Right atrium auricular region (tissue), 2 donors: ENCODE data around the gene PTPRA. TPM values are rescaled to one million over a fixed set of nuclear protein-coding genes. Genes with fewer than 3 reads are reported as not detected.
A peak's percentile ranks its signal among the peaks of the same experiment; 100 is the strongest.

Experiments
- DNase-seq: peaks from one replicate; pipeline ENCODE4 v3.0.0-alpha.2; 2019; ENCODE audit warnings: low spot score
- H3K27ac ChIP-seq, 2 donors: fragments of 200-600 bp; sonication (generic); 1 replicate in 1 of 2; 2 replicates in 1 of 2; pipeline ENCODE4 v1.5.1; 2016 to 2019
- H3K27me3 ChIP-seq, 2 donors: fragments of 200-600 bp; sonication (generic); one replicate each; pipeline versions ENCODE4 v1.5.1 to v1.6.0; 2017 to 2019
- H3K36me3 ChIP-seq: fragments of 200-600 bp; sonication (generic); one replicate; pipeline ENCODE4 v1.5.1; 2016
- H3K4me1 ChIP-seq, 2 donors: fragments of 200-600 bp; sonication (generic); one replicate each; pipeline versions ENCODE4 v1.5.1 to v1.6.0; 2017 to 2019
- H3K4me3 ChIP-seq, 2 donors: fragments of 200-600 bp; sonication (generic); 1 replicate in 1 of 2; 2 replicates in 1 of 2; pipeline ENCODE4 v1.5.1; 2017 to 2019; ENCODE audit warnings: mild to moderate bottlenecking in 1 of 2, moderate library complexity in 1 of 2
- H3K9me3 ChIP-seq, 2 donors: fragments of 200-600 bp; sonication (generic); one replicate each; pipeline ENCODE4 v1.5.1; 2019
- total RNA-seq, 2 donors: library from RNA; depleted of rRNA; stranded (reverse); fragments of >200 nt; gene quantifications; one replicate each; pipeline ENCODE4 v1.1.0, GENCODE V29; 2016
- TF ChIP-seq, protein P1 (sequence below), 2 donors: fragments of 200-600 bp; sonication (generic); IDR thresholded peaks; one replicate each; pipeline ENCODE4 v1.5.1; 2019; ENCODE audit warnings: antibody characterized with exemption in 2 of 2

PTPRA gene
- total RNA-seq, 2 donors from 2014 or later = 32.8 to 46.0 TPM

DNA sequence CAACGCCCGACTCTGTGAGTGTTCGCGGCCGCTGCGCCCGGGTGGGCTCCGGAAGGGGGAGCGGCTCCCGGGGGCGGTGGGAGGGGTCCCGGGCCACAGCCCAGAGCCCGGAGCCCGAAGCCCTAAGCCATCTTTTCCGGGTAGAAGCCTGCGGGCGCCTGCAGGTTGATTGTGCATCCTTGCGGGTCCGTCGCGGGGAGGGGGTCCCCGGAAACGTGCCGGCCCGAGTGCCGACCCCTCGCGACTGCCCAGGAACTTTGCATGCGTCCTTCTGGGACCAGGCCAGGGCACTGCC is 413 bp downstream of the PTPRA start:
- DNase-seq = no peak
- H3K4me1 ChIP-seq = peaks cover 0 to 55% of the 10 kb centered on the region in 2 donors
- no peaks in the 10 kb centered on the region for H3K9me3 ChIP-seq
- peak overlapping the region; percentile 70 to 82 for H3K27ac ChIP-seq
- H3K36me3 ChIP-seq = no peaks in the 10 kb centered on the region
- peak overlapping the region; percentile 92 to 98 for H3K4me3 ChIP-seq
- TF ChIP-seq, protein P1, sequence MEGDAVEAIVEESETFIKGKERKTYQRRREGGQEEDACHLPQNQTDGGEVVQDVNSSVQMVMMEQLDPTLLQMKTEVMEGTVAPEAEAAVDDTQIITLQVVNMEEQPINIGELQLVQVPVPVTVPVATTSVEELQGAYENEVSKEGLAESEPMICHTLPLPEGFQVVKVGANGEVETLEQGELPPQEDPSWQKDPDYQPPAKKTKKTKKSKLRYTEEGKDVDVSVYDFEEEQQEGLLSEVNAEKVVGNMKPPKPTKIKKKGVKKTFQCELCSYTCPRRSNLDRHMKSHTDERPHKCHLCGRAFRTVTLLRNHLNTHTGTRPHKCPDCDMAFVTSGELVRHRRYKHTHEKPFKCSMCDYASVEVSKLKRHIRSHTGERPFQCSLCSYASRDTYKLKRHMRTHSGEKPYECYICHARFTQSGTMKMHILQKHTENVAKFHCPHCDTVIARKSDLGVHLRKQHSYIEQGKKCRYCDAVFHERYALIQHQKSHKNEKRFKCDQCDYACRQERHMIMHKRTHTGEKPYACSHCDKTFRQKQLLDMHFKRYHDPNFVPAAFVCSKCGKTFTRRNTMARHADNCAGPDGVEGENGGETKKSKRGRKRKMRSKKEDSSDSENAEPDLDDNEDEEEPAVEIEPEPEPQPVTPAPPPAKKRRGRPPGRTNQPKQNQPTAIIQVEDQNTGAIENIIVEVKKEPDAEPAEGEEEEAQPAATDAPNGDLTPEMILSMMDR (IDR thresholded peaks at IDR 0.05) = no peak
- no peaks in the 10 kb centered on the region for H3K27me3 ChIP-seq

DNA sequence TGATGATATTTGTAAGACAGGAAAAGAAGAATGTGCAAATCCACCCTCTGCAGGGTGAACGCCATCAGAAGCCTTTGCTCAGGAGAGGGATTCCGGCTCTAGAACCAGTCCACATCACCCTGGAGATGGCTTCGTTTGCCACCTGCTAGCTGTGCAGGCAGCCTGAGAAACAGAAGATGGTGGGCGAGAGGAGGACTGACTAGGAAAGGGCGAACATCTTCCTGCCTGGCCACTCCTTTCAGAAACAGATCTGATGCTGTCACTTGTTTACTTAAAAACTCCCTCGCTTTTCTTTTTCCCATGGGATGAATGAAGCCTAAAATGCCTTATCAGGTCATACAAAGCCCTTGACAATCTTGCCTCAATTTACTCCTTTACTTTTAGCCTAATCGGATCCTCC is 1.2 kb downstream of the PTPRA start:
- peak overlapping the region in 1 of 2 donors; percentile 70 for H3K27ac ChIP-seq
- TF ChIP-seq, protein P1 (IDR thresholded peaks at IDR 0.05) = no peak

DNA sequence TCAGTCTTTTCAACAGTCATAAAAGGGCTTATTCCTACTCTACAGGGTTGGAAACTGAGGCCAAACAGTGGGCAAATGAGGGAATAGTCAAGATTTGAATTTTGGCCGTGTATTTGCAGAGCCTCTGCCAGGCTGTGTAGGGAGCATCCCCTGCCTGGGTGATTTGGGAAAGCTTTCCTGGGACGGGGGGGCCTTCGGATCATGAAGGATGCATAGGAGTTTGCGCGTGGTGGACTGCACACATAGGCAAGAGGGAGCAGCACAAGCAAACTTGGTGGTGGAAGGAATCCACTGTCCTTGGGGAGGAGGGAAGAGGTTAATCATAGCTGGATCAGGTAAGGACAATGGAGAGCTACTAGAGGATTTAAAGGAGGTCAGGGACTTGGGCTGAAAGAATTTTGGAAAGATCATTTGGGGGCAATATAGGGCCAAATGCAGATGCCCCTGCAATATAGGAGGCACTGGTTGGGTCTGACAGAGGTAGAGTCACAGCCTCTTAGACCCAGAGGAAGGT is 2.5 kb downstream of the PTPRA start:
- H3K27me3 ChIP-seq = no peaks in the 10 kb centered on the region
- no peak overlapping the region for H3K27ac ChIP-seq
- no peak overlapping the region for H3K4me3 ChIP-seq
- DNase-seq = no peak
- H3K36me3 ChIP-seq = no peaks in the 10 kb centered on the region
- TF ChIP-seq, protein P1 (IDR thresholded peaks at IDR 0.05) = no peak
- peaks cover 0 to 59% of the 10 kb centered on the region in 2 donors for H3K4me1 ChIP-seq
- H3K9me3 ChIP-seq = no peaks in the 10 kb centered on the region

More for the DNA sequence above, 1.2 kb downstream of the PTPRA start:
- peaks cover 0 to 61% of the 10 kb centered on the region in 2 donors for H3K4me1 ChIP-seq
- peak overlapping the region; percentile 92 to 98 for H3K4me3 ChIP-seq
- DNase-seq = no peak
- H3K36me3 ChIP-seq = no peaks in the 10 kb centered on the region
- no peaks in the 10 kb centered on the region for H3K27me3 ChIP-seq
- no peaks in the 10 kb centered on the region for H3K9me3 ChIP-seq

DNA sequence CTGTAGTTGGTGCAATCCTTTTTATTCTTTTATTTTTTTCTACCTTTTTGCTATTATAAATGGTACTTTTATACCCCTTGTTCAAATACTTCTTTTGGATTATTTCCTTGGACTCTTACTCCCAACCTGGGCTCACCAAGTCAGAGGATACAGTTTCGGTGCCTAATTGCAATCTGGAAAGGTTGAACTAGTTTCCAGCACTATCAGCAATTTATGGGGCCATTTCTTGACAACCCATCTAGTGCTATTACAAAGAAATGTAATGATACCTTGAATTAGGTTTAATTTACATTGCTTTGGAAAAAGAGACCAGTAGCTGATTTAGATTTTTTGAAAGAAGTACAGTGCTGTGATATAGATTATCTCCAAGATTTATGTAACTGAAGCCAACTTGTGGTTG is 5.2 kb downstream of the PTPRA start:
- Histone ChIP-seq H3K36me3 (no peaks in the 10 kb centered on the region), H3K4me1 (peaks cover 0 to 40% of the 10 kb centered on the region in 2 donors), H3K27me3 (no peaks in the 10 kb centered on the region), H3K27ac (no peak overlapping the region), H3K4me3 (no peak overlapping the region), H3K9me3 (no peaks in the 10 kb centered on the region)
- DNase-seq = no peak
- TF ChIP-seq, protein P1 (IDR thresholded peaks at IDR 0.05) = no peak

DNA sequence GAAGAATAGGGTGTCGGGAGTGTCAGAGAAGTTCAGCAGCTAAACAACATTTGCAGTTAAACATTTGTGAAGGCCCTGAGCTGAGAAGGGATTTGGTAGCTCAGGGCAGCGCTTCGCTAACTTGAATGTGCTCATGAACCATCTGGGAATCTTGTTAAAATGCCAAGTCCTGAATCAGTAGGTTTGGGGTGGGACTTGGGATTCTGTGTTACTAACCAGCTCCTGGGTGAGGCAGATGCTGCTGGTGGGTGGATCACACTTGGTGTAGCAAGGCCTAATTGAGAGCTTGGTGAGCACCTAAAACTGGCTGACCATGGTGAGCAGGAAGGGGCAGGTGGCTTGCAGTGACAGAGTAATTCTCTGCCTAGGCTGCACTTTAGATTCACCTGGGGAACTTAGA is 5.9 kb downstream of the PTPRA start:
- Histone ChIP-seq H3K4me1 (peaks cover 0 to 38% of the 10 kb centered on the region in 2 donors), H3K27me3 (no peaks in the 10 kb centered on the region), H3K9me3 (no peaks in the 10 kb centered on the region), H3K4me3 (no peak overlapping the region), H3K36me3 (no peaks in the 10 kb centered on the region), H3K27ac (no peak overlapping the region)
- no peak for DNase-seq
- TF ChIP-seq, protein P1 (IDR thresholded peaks at IDR 0.05) = no peak

DNA sequence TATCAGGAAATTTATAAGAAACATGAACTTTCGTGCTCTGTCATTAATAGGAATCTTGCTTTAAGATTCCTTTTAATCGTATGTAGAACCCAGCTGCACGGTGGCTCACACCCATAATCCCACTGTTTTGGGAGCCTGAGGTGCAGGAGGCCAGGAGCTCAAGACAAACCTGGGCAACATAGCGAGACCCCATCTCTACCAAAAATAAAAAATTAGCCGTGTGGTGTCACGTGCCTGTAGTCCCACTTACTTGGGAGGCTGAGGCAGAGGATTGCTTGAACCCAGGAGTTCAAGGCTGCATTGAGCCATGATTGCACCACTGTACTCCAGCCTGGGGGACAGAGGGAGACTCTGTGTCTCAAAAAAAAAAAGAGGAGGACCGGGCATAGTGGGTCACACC is 7.4 kb downstream of the PTPRA start:
- H3K27me3 ChIP-seq = no peaks in the 10 kb centered on the region
- H3K27ac ChIP-seq = no peak overlapping the region
- H3K9me3 ChIP-seq = no peaks in the 10 kb centered on the region
- TF ChIP-seq, protein P1 (IDR thresholded peaks at IDR 0.05) = no peak
- H3K36me3 ChIP-seq = no peaks in the 10 kb centered on the region
- DNase-seq = no peak
- H3K4me1 ChIP-seq = peaks cover 0 to 24% of the 10 kb centered on the region in 2 donors
- no peak overlapping the region for H3K4me3 ChIP-seq
